IMR-90 (cell line): ENCODE results near the gene SLC9A1. TPM values are rescaled to one million over a fixed set of nuclear protein-coding genes. Genes with fewer than 3 reads are reported as not detected.

Source experiments
- ATAC-seq: fragments of 200-7000 bp; cut with Tn5 transposase; 2 replicates; pipeline ENCODE4 v1.9.1; 2020; ENCODE audit warnings: low read depth, mild to moderate bottlenecking, moderate library complexity
- BruUV-seq: library from RNA; stranded (reverse); fragments of 400-500 nt; replicated peaks from 2 replicates; lab custom pipeline; 2021; lab: Mats Ljungman, UMichigan
- CTCF ChIA-PET: fragments of 300-600 bp; formaldehyde crosslinking; extraction: SDS; loops from one replicate; lab custom pipeline; 2021; ENCODE audit warnings: antibody characterized with exemption; lab: Yijun Ruan, JAX
- POLR2A ChIA-PET: fragments of 300-600 bp; sonication (Branson Sonifier 250); formaldehyde crosslinking; loops from one replicate; lab custom pipeline; 2022; ENCODE audit warnings: antibody characterized with exemption; ENCODE audit not compliant: unreplicated experiment; lab: Charles Lee
- DNase-seq: peaks from one replicate; pipeline ENCODE4 v3.0.0; 2013
- H2AFZ ChIP-seq: replicated peaks from 2 replicates; pipeline ENCODE3; 2013; ENCODE audit warnings: low read length, mild to moderate bottlenecking; ENCODE audit not compliant: poor library complexity
- H2AK5ac ChIP-seq: 2 replicates; pipeline ENCODE4 v1.6.1; 2013; ENCODE audit warnings: low read depth, low read length, inconsistent platforms
- H2AK9ac ChIP-seq: replicated peaks from 2 replicates; pipeline ENCODE3; 2013; ENCODE audit warnings: mild to moderate bottlenecking, low read depth, low read length, moderate library complexity; ENCODE audit not compliant: poor library complexity
- H2BK120ac ChIP-seq: 2 replicates; pipeline ENCODE4 v1.6.1; 2013; ENCODE audit warnings: low read depth, low read length, inconsistent platforms
- H2BK15ac ChIP-seq: 3 replicates; pipeline ENCODE4 v1.6.1; 2013; ENCODE audit warnings: low read depth, low read length, inconsistent platforms
- H2BK20ac ChIP-seq: 2 replicates; pipeline ENCODE4 v1.6.1; 2013; ENCODE audit warnings: low read depth, mild to moderate bottlenecking, inconsistent platforms, low read length, moderate library complexity
- H2BK5ac ChIP-seq: 2 replicates; pipeline ENCODE4 v1.6.1; 2013; ENCODE audit warnings: mild to moderate bottlenecking, low read depth, low read length, inconsistent platforms; ENCODE audit not compliant: poor library complexity, severe bottlenecking
- H3K14ac ChIP-seq: replicated peaks from 2 replicates; pipeline ENCODE4 v1.6.1; 2013; ENCODE audit warnings: low read depth, low read length, inconsistent platforms
- H3K18ac ChIP-seq: 2 replicates; pipeline ENCODE4 v1.6.1; 2013; ENCODE audit warnings: low read depth, low read length, control low read depth
- H3K23ac ChIP-seq: 2 replicates; pipeline ENCODE4 v1.6.1; 2013; ENCODE audit warnings: low read depth, low read length, inconsistent platforms
- H3K27ac ChIP-seq: 2 replicates; pipeline ENCODE4 v1.5.1; 2013; ENCODE audit warnings: mild to moderate bottlenecking, control low read depth, low read length; ENCODE audit not compliant: insufficient read depth
- H3K27me3 ChIP-seq: 2 replicates; pipeline ENCODE4 v1.6.1; 2013; ENCODE audit warnings: low read length; ENCODE audit not compliant: control insufficient read depth, insufficient read depth
- H3K36me3 ChIP-seq: 2 replicates; pipeline ENCODE4 v1.6.1; 2013; ENCODE audit warnings: low read length, mixed read lengths; ENCODE audit not compliant: control insufficient read depth, insufficient read depth
- H3K4ac ChIP-seq: 2 replicates; pipeline ENCODE4 v1.6.1; 2013; ENCODE audit warnings: low read depth, low read length, inconsistent platforms
- H3K4me1 ChIP-seq: 2 replicates; pipeline ENCODE4 v1.6.1; 2013; ENCODE audit warnings: low read length, mixed read lengths; ENCODE audit not compliant: control insufficient read depth, insufficient read depth
- H3K4me2 ChIP-seq: 2 replicates; pipeline ENCODE4 v1.6.1; 2013; ENCODE audit warnings: low read depth, mild to moderate bottlenecking, control low read depth, low read length, moderate library complexity
- H3K4me3 ChIP-seq: 2 replicates; pipeline ENCODE4 v1.5.1; 2013; ENCODE audit warnings: low read depth, mild to moderate bottlenecking, control low read depth, low read length, moderate library complexity; ENCODE audit not compliant: insufficient read depth
- H3K56ac ChIP-seq: 2 replicates; pipeline ENCODE4 v1.6.1; 2013; ENCODE audit warnings: low read length, inconsistent platforms; ENCODE audit not compliant: insufficient read depth; ENCODE audit errors: extremely low read depth
- H3K79me1 ChIP-seq, 2 experiments: 2 replicates each; pipeline ENCODE4 v1.6.1; 2013; ENCODE audit warnings: low read length in 2 of 2, inconsistent platforms in 1 of 2, low read depth in 1 of 2
- H3K9ac ChIP-seq: 2 replicates; pipeline ENCODE4 v1.6.1; 2013; ENCODE audit warnings: low read depth, low read length, control low read depth
- H3K9me1 ChIP-seq: 2 replicates; pipeline ENCODE4 v1.6.1; 2013; ENCODE audit warnings: low read length, inconsistent platforms; ENCODE audit not compliant: insufficient read depth
- H3K9me3 ChIP-seq: 2 replicates; pipeline ENCODE4 v1.6.1; 2013; ENCODE audit warnings: low read length; ENCODE audit not compliant: control insufficient read depth, insufficient read depth
- H4K20me1 ChIP-seq: 2 replicates; pipeline ENCODE4 v1.6.1; 2013; ENCODE audit warnings: low read length, inconsistent platforms; ENCODE audit not compliant: insufficient read depth
- H4K5ac ChIP-seq: 2 replicates; pipeline ENCODE4 v1.6.1; 2013; ENCODE audit warnings: mild to moderate bottlenecking, low read depth, low read length, control low read depth
- H4K8ac ChIP-seq, 2 experiments: 2 replicates each; pipeline ENCODE4 v1.6.1; 2013; ENCODE audit warnings: low read depth in 2 of 2, low read length in 2 of 2, control low read depth in 1 of 2, inconsistent platforms in 1 of 2
- H4K91ac ChIP-seq: 2 replicates; pipeline ENCODE4 v1.6.1; 2013; ENCODE audit warnings: low read depth, low read length, inconsistent platforms; ENCODE audit not compliant: insufficient read depth
- BHLHE40 ChIP-seq: fragments of 150-350 bp; IDR thresholded peaks from 2 replicates; pipeline ENCODE4 v1.6.1; 2016; ENCODE audit warnings: mild to moderate bottlenecking, low read depth, low read length
- CEBPB ChIP-seq: IDR thresholded peaks from 2 replicates; pipeline ENCODE4 v1.6.1; 2012; ENCODE audit warnings: low read depth, low read length, improper control_type of control experiment
- CHD1 ChIP-seq: IDR thresholded peaks from 2 replicates; pipeline ENCODE4 v1.6.1; 2012; ENCODE audit warnings: low read depth, low read length, improper control_type of control experiment
- FOS ChIP-seq: fragments of 150-350 bp; IDR thresholded peaks from 2 replicates; pipeline ENCODE4 v1.6.1; 2016; ENCODE audit warnings: low read depth, low read length
- MAZ ChIP-seq: IDR thresholded peaks from 2 replicates; pipeline ENCODE4 v1.6.1; 2012; ENCODE audit warnings: low read depth, mild to moderate bottlenecking, low read length, improper control_type of control experiment, moderate library complexity, borderline replicate concordance
- MXI1 ChIP-seq: IDR thresholded peaks from 2 replicates; pipeline ENCODE4 v1.6.1; 2012; ENCODE audit warnings: low read depth, mild to moderate bottlenecking, low read length, moderate library complexity, borderline replicate concordance
- NFE2L2 ChIP-seq: fragments of 150-350 bp; IDR thresholded peaks from 2 replicates; pipeline ENCODE4 v1.6.1; 2016; ENCODE audit warnings: low read depth, mild to moderate bottlenecking, low read length
- POLR2A ChIP-seq: IDR thresholded peaks from 2 replicates; pipeline ENCODE4 v1.6.1; 2012; ENCODE audit warnings: mild to moderate bottlenecking, low read depth, low read length
- RAD21 ChIP-seq: IDR thresholded peaks from 2 replicates; pipeline ENCODE4 v1.6.1; 2012; ENCODE audit warnings: low read length, improper control_type of control experiment
- RCOR1 ChIP-seq: IDR thresholded peaks from 2 replicates; pipeline ENCODE4 v1.6.1; 2012; ENCODE audit warnings: mild to moderate bottlenecking, low read length, improper control_type of control experiment; ENCODE audit not compliant: insufficient replicate concordance
- RFX5 ChIP-seq: IDR thresholded peaks from 2 replicates; pipeline ENCODE4 v1.8.0; 2012; ENCODE audit warnings: low read depth, mild to moderate bottlenecking, low read length, moderate library complexity
- SMC3 ChIP-seq: fragments of 150-350 bp; IDR thresholded peaks from 2 replicates; pipeline ENCODE4 v1.6.1; 2016; ENCODE audit warnings: low read depth, mild to moderate bottlenecking, antibody characterized with exemption, low read length, moderate library complexity
- USF2 ChIP-seq: fragments of 150-350 bp; IDR thresholded peaks from 2 replicates; pipeline ENCODE4 v1.6.1; 2017; ENCODE audit warnings: mild to moderate bottlenecking, antibody characterized with exemption, low read length, low read depth
- WGBS, 2 experiments: methylation state at CpG; one replicate each; pipeline versions ENCODE4 v1.1.5 to v1.1.7; 2013; ENCODE audit warnings: missing lambda C conversion rate in 2 of 2; ENCODE audit not compliant: insufficient read length in 1 of 2; ENCODE audit errors: extremely low coverage in 2 of 2; 5-methylcytosine and 5-hydroxymethylcytosine counted together
- dilution Hi-C: fragments of 300-500 bp; cut with HindIII; formaldehyde crosslinking; loops from one replicate; pipeline ENCODE4 v1.14.3; 2018; ENCODE audit warnings: low sequenced_read_pairs; ENCODE audit not compliant: unreplicated experiment
- in situ Hi-C: fragments of 300-500 bp; cut with MboI; formaldehyde crosslinking; loops from 3 replicates; pipeline ENCODE4 v1.14.3; 2019; ENCODE audit warnings: low sequenced_read_pairs, inconsistent platforms, mixed read lengths
- intact Hi-C: fragments of 100-400 bp; cut with micrococcal nuclease; formaldehyde crosslinking; loops from 2 replicates; pipeline ENCODE4 v1.10.0; 2022
- polyA plus RNA-seq, 3 experiments: library from polyadenylated mRNA; depleted of rRNA; stranded (reverse); fragments of >200 nt; gene quantifications; 2 replicates each; pipeline ENCODE4 v1.2.3, GENCODE V29; 2012; ENCODE audit warnings: low replicate concordance in 1 of 3
- total RNA-seq: library from RNA; depleted of rRNA; stranded (reverse); fragments of >200 nt; gene quantifications from 2 replicates; pipeline ENCODE4 v1.2.3, GENCODE V29; 2012
- TF ChIP-seq, protein P1 (sequence below): conservative IDR thresholded peaks from 2 replicates; pipeline ENCODE4 v1.5.1; 2012; ENCODE audit warnings: mild to moderate bottlenecking, low read depth, low read length, improper control_type of control experiment

The SLC9A1 gene
- total and polyA plus RNA-seq, 2 of the 4 experiments (the other 2 are of a cell fraction): 2.0 to 21.2 TPM

- no peak overlapping the region for H3K56ac ChIP-seq
- no peak overlapping the region for H3K4me2 ChIP-seq
- intact Hi-C loops (no loop called here), in situ Hi-C loops (no loop called here), dilution Hi-C loops (no loop called here)
- H3K14ac ChIP-seq: no peak overlapping the region
- TF ChIP-seq BHLHE40 (no peak), RCOR1 (no peak), FOS (no peak), CEBPB (no peak), CHD1 (no peak), MAZ (no peak), NFE2L2 (no peak), RFX5 (no peak), USF2 (no peak), RAD21 (no peak), MXI1 (no peak), POLR2A (no peak), SMC3 (no peak)
- TF ChIP-seq, protein P1, sequence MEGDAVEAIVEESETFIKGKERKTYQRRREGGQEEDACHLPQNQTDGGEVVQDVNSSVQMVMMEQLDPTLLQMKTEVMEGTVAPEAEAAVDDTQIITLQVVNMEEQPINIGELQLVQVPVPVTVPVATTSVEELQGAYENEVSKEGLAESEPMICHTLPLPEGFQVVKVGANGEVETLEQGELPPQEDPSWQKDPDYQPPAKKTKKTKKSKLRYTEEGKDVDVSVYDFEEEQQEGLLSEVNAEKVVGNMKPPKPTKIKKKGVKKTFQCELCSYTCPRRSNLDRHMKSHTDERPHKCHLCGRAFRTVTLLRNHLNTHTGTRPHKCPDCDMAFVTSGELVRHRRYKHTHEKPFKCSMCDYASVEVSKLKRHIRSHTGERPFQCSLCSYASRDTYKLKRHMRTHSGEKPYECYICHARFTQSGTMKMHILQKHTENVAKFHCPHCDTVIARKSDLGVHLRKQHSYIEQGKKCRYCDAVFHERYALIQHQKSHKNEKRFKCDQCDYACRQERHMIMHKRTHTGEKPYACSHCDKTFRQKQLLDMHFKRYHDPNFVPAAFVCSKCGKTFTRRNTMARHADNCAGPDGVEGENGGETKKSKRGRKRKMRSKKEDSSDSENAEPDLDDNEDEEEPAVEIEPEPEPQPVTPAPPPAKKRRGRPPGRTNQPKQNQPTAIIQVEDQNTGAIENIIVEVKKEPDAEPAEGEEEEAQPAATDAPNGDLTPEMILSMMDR: no peak
- no peak for ATAC-seq
- WGBS, 2 experiments: no CpG with 5 or more reads among the region's 4 CpGs
- H2AK5ac ChIP-seq: no peak overlapping the region
- H2BK15ac ChIP-seq: no peak overlapping the region
- DNase-seq: no peak
- H4K5ac ChIP-seq: no peak overlapping the region
- H3K36me3 ChIP-seq: no peaks in the 10 kb centered on the region
- no peaks in the 10 kb centered on the region for H3K79me1 ChIP-seq
- no peak overlapping the region for H3K27ac ChIP-seq
- no peak overlapping the region for H2BK5ac ChIP-seq
- H3K27me3 ChIP-seq: no peaks in the 10 kb centered on the region
- no peak overlapping the region for H2BK120ac ChIP-seq
- no peak overlapping the region for H3K9ac ChIP-seq
- H2AK9ac ChIP-seq: no peak overlapping the region
- H4K8ac ChIP-seq: no peak overlapping the region
- H4K91ac ChIP-seq: no peak overlapping the region
- no peaks in the 10 kb centered on the region for H3K9me1 ChIP-seq
- H2BK20ac ChIP-seq: no peak overlapping the region
- BruUV-seq: no TSS peak
- no peaks in the 10 kb centered on the region for H3K9me3 ChIP-seq
- H3K18ac ChIP-seq: no peak overlapping the region
- no peak overlapping the region for H3K4ac ChIP-seq
- H3K4me3 ChIP-seq: no peak overlapping the region
- ChIA-PET POLR2A (no interaction called here), CTCF (no interaction called here)
- no peaks in the 10 kb centered on the region for H4K20me1 ChIP-seq
- no peak overlapping the region for H3K23ac ChIP-seq
- 0 out of 2 replicates have a peak, but pooled peaks cover 2% of the 10 kb centered on the region for H3K4me1 ChIP-seq
- no peak overlapping the region for H2AFZ ChIP-seq
Observed at GRCh38 chr1:27162090-27162489, 7.2 kb upstream of the SLC9A1 start.
